HEK293 (cell line): ENCODE measurements around the gene SENP7.

ENCODE experiments used
- CTCF ChIA-PET: fragments of 350-600 bp; formaldehyde crosslinking; extraction: SDS; loops from one replicate; lab custom pipeline; 2021; ENCODE audit warnings: antibody characterized with exemption; lab: Yijun Ruan, JAX
- POLR2A ChIA-PET: fragments of 300-600 bp; formaldehyde crosslinking; extraction: SDS; loops from one replicate; lab custom pipeline; 2020; ENCODE audit warnings: antibody characterized with exemption, inconsistent platforms; lab: Yijun Ruan, JAX
- H3K27ac ChIP-seq: fragments of 200-500 bp; sonication (Bioruptor generic); 2 replicates; pipeline ENCODE4 v1.5.1; 2014; ENCODE audit warnings: low read depth, low read length, control low read depth, inconsistent platforms; ENCODE audit errors: extremely low read depth
- H3K36me3 ChIP-seq, 2 experiments: fragments of 200-500 bp in 1 of 2; sonication (Bioruptor generic) in 1 of 2; 1 replicate in 1 of 2; 2 replicates in 1 of 2; pipeline ENCODE4 v1.5.1; 2014 to 2017; ENCODE audit warnings: inconsistent platforms in 2 of 2, low read length in 2 of 2; ENCODE audit not compliant: control insufficient read depth in 2 of 2, insufficient read depth in 1 of 2
- H3K4me1 ChIP-seq: fragments of 200-500 bp; sonication (Bioruptor generic); 2 replicates; pipeline ENCODE4 v1.5.1; 2014; ENCODE audit warnings: mild to moderate bottlenecking, low read length, inconsistent platforms; ENCODE audit not compliant: control insufficient read depth, insufficient read depth
- H3K4me3 ChIP-seq: 2 replicates; pipeline ENCODE4 v1.5.1; 2011; ENCODE audit warnings: low read depth, mild to moderate bottlenecking, control low read depth, low read length, moderate library complexity
- H3K9me3 ChIP-seq: fragments of 200-500 bp; sonication (Bioruptor generic); 2 replicates; pipeline ENCODE4 v1.5.1; 2014; ENCODE audit warnings: low read depth, low read length, inconsistent platforms; ENCODE audit not compliant: control insufficient read depth, insufficient read depth
- MZF1 ChIP-seq: fragments of 450-650 bp; formaldehyde crosslinking; IDR thresholded peaks from 2 replicates; pipeline ENCODE4 v1.5.1; 2017; ENCODE audit warnings: missing biosample characterization, missing genetic modification characterization, borderline replicate concordance
- SP7 ChIP-seq: fragments of 450-650 bp; formaldehyde crosslinking; IDR thresholded peaks from 2 replicates; pipeline ENCODE4 v1.5.1; 2016; ENCODE audit warnings: missing biosample characterization, missing genetic modification characterization
- ZFP3 ChIP-seq: fragments of 450-650 bp; formaldehyde crosslinking; IDR thresholded peaks from 2 replicates; pipeline ENCODE4 v1.5.1; 2016; ENCODE audit warnings: low read depth, missing biosample characterization, missing genetic modification characterization
- ZNF133 ChIP-seq: fragments of 450-650 bp; formaldehyde crosslinking; IDR thresholded peaks from 2 replicates; pipeline ENCODE4 v1.5.1; 2016; ENCODE audit warnings: missing biosample characterization, missing genetic modification characterization
- ZNF157 ChIP-seq: fragments of 450-650 bp; formaldehyde crosslinking; IDR thresholded peaks from 2 replicates; pipeline ENCODE4 v1.5.1; 2016; ENCODE audit warnings: missing biosample characterization, missing genetic modification characterization
- ZNF280D ChIP-seq: fragments of 450-650 bp; formaldehyde crosslinking; IDR thresholded peaks from 2 replicates; pipeline ENCODE4 v1.5.1; 2016; ENCODE audit warnings: missing biosample characterization, missing genetic modification characterization
- ZNF366 ChIP-seq: fragments of 450-650 bp; formaldehyde crosslinking; conservative IDR thresholded peaks from 2 replicates; pipeline ENCODE4 v1.5.1; 2016; ENCODE audit warnings: missing biosample characterization, missing genetic modification characterization
- ZNF37A ChIP-seq: fragments of 450-650 bp; IDR thresholded peaks from 2 replicates; pipeline ENCODE4 v1.5.1; 2018; ENCODE audit warnings: missing biosample characterization, missing genetic modification characterization
- ZNF518A ChIP-seq: fragments of 450-650 bp; formaldehyde crosslinking; conservative IDR thresholded peaks from 2 replicates; pipeline ENCODE4 v1.5.1; 2016; ENCODE audit warnings: low read depth, missing biosample characterization, missing genetic modification characterization
- ZNF629 ChIP-seq: fragments of 450-650 bp; formaldehyde crosslinking; IDR thresholded peaks from 2 replicates; pipeline ENCODE4 v1.5.1; 2017; ENCODE audit warnings: missing biosample characterization, missing genetic modification characterization
- ZNF660 ChIP-seq: fragments of 450-650 bp; IDR thresholded peaks from 2 replicates; pipeline ENCODE4 v1.5.1; 2018; ENCODE audit warnings: missing biosample characterization, mild to moderate bottlenecking, missing genetic modification characterization
- ZNF677 ChIP-seq: fragments of 450-650 bp; IDR thresholded peaks from 2 replicates; pipeline ENCODE4 v1.5.0; 2018; ENCODE audit warnings: missing biosample characterization, mild to moderate bottlenecking, missing genetic modification characterization, moderate library complexity
- ZNF768 ChIP-seq: fragments of 450-650 bp; formaldehyde crosslinking; IDR thresholded peaks from 2 replicates; pipeline ENCODE4 v1.5.1; 2018; ENCODE audit warnings: missing biosample characterization, mild to moderate bottlenecking, missing genetic modification characterization
- ZNF792 ChIP-seq: fragments of 450-650 bp; formaldehyde crosslinking; IDR thresholded peaks from 2 replicates; pipeline ENCODE4 v1.5.1; 2016; ENCODE audit warnings: missing biosample characterization, missing genetic modification characterization
- TF ChIP-seq, protein P1 (sequence below): fragments of 450-650 bp; formaldehyde crosslinking; IDR thresholded peaks from 2 replicates; pipeline ENCODE4 v1.5.1; 2016; ENCODE audit warnings: missing biosample characterization, missing genetic modification characterization

The SENP7 gene

GRCh38 chr3:101513419-101513986, 491 bp upstream of the SENP7 start (continued):
- peak; percentile 58; the same call in 1 of the 2 replicates for TF ChIP-seq ZNF518A (tag by site-specific recombination)
- no peak for TF ChIP-seq ZNF133
- TF ChIP-seq, protein P1, sequence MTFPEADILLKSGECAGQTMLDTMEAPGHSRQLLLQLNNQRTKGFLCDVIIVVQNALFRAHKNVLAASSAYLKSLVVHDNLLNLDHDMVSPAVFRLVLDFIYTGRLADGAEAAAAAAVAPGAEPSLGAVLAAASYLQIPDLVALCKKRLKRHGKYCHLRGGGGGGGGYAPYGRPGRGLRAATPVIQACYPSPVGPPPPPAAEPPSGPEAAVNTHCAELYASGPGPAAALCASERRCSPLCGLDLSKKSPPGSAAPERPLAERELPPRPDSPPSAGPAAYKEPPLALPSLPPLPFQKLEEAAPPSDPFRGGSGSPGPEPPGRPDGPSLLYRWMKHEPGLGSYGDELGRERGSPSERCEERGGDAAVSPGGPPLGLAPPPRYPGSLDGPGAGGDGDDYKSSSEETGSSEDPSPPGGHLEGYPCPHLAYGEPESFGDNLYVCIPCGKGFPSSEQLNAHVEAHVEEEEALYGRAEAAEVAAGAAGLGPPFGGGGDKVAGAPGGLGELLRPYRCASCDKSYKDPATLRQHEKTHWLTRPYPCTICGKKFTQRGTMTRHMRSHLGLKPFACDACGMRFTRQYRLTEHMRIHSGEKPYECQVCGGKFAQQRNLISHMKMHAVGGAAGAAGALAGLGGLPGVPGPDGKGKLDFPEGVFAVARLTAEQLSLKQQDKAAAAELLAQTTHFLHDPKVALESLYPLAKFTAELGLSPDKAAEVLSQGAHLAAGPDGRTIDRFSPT: no peak
- no peak for TF ChIP-seq ZNF768 (tag by site-specific recombination)

- Histone ChIP-seq H3K9me3 (no peaks in the 10 kb centered on the region), H3K27ac (peak overlapping the region; percentile 60), H3K4me3 (peak overlapping the region; percentile 80), H3K4me1 (no peaks in the 10 kb centered on the region), H3K36me3 (no peaks in the 10 kb centered on the region)
- TF ChIP-seq ZNF660 (0 out of 2 replicates have a peak, but pooled peaks have one; percentile 8), ZNF37A (no peak)
- ChIA-PET CTCF (interaction anchor here (0.6 kb wide), 1 partner anchor 910 kb away, joined by 3 read pairs; no protein-coding TSS in a partner anchor), POLR2A (interaction anchor here (0.7 to 1.0 kb wide), 2 partner anchors 49 to 61 kb away, joined by 3 to 4 read pairs; partner anchors contain the start of genes PCNP and TRMT10C)
Observed at GRCh38 chr3:101512396-101512645, 691 bp downstream of the SENP7 start.

- no peak overlapping the region for H3K27ac ChIP-seq
- H3K4me3 ChIP-seq: no peak overlapping the region
- H3K4me1 ChIP-seq: no peaks in the 10 kb centered on the region
- no peaks in the 10 kb centered on the region for H3K9me3 ChIP-seq
- H3K36me3 ChIP-seq: no peaks in the 10 kb centered on the region
- CTCF ChIA-PET: interaction anchor here (0.7 kb wide), 1 partner anchor 345 kb away, joined by 4 read pairs; no protein-coding TSS in a partner anchor
- POLR2A ChIA-PET: no interaction called here
- no peak for TF ChIP-seq ZNF677 (tag by site-specific recombination)
Observed at GRCh38 chr3:101509811-101510210, 3.2 kb downstream of the SENP7 start.

DNA sequence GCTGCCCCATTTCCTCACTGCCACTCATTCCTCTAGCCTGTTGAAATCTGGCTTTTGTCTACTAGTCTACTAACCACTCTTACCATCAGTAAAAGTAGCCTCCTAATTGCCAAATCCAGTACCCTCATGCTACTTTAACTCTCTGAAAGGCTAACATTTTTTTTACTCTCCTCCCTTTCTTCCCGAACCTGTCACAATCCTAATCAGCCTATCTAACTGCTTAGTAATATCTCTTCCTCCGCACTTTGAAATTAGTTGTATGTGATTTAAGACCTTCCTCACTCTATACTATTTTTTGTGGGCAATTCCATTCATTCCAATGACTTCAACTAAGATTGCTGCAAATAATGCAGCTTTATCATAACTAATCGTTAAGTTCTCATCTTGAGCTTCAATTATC, 3.7 kb downstream of the SENP7 start:
- H3K4me1 ChIP-seq: no peaks in the 10 kb centered on the region
- H3K27ac ChIP-seq: no peak overlapping the region
- no peaks in the 10 kb centered on the region for H3K36me3 ChIP-seq
- CTCF ChIA-PET: interaction anchor here (0.6 to 0.7 kb wide), 2 partner anchors 215 to 345 kb away, joined by 3 to 4 read pairs; partner anchors contain the start of gene CEP97
- POLR2A ChIA-PET: no interaction called here
- TF ChIP-seq ZFP3 (no peak), ZNF280D (tag by site-specific recombination) (no peak), ZNF792 (tag by site-specific recombination) (no peak), ZNF157 (no peak), SP7 (tag by site-specific recombination) (no peak), ZNF366 (tag by site-specific recombination) (no peak), ZNF629 (no peak), MZF1 (tag by site-specific recombination) (no peak)
- H3K9me3 ChIP-seq: no peaks in the 10 kb centered on the region
- H3K4me3 ChIP-seq: no peak overlapping the region
